HS-5 (cell line): ENCODE data around the gene USP28.
"Not testable (repeated sequence)": the region's sequence is repeated elsewhere in the genome, so short reads cannot be mapped to it uniquely, and the experiment has no call there.

ENCODE experiments used
- DNase-seq: peaks from one replicate; pipeline ENCODE4 v3.0.0-alpha.2; 2012; ENCODE audit warnings: low read depth

Gene USP28, protein sequence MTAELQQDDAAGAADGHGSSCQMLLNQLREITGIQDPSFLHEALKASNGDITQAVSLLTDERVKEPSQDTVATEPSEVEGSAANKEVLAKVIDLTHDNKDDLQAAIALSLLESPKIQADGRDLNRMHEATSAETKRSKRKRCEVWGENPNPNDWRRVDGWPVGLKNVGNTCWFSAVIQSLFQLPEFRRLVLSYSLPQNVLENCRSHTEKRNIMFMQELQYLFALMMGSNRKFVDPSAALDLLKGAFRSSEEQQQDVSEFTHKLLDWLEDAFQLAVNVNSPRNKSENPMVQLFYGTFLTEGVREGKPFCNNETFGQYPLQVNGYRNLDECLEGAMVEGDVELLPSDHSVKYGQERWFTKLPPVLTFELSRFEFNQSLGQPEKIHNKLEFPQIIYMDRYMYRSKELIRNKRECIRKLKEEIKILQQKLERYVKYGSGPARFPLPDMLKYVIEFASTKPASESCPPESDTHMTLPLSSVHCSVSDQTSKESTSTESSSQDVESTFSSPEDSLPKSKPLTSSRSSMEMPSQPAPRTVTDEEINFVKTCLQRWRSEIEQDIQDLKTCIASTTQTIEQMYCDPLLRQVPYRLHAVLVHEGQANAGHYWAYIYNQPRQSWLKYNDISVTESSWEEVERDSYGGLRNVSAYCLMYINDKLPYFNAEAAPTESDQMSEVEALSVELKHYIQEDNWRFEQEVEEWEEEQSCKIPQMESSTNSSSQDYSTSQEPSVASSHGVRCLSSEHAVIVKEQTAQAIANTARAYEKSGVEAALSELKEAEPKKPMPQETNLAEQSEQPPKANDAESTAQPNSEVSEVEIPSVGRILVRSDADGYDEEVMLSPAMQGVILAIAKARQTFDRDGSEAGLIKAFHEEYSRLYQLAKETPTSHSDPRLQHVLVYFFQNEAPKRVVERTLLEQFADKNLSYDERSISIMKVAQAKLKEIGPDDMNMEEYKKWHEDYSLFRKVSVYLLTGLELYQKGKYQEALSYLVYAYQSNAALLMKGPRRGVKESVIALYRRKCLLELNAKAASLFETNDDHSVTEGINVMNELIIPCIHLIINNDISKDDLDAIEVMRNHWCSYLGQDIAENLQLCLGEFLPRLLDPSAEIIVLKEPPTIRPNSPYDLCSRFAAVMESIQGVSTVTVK

DNA sequence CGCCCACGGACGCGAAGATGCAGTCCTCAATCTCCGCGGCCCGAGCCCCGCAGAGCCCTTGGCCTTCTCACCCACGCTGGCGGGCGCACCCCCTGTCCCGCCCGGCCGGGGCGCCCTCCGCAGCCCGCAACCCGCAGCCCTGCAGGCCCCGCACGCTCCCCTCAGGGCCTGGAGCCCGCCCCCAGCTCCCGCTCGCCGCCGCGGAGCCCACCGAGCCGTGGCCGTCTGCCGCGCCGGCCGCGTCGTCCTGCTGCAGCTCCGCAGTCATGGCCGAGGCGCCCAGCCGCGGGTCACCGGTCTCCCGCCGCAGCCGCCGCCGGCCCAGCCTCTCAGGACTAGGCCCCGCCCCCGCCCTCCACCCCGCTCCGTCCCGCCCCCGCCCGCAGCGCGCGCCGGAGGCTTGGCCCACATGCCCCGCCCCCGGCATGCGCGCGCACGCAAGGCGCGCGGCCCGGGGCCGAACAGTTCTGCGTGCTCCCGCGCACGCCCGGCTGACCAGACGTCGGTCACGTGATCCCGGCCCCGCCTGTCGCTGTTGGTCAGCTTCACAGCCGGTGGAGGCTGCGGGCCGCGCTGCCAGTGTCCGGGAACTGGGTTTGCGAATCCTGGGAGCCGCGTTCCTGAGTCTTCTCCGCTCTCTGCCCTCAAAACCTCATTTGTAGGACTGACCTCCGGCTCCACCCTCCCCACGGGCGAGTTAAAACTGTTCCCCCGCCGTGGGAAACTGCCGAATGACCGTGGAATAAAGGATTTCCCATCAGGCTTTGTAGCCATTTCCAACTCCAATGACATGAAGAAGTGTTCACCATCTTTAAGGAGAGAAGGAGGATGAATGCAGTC, at the start of gene USP28:
TSS of gene USP28 (minus strand) at position 339 of the 840 bp plus-strand sequence. CDS start at position 268, 71 bp downstream.
- DNase-seq = peak; percentile 65

DNA sequence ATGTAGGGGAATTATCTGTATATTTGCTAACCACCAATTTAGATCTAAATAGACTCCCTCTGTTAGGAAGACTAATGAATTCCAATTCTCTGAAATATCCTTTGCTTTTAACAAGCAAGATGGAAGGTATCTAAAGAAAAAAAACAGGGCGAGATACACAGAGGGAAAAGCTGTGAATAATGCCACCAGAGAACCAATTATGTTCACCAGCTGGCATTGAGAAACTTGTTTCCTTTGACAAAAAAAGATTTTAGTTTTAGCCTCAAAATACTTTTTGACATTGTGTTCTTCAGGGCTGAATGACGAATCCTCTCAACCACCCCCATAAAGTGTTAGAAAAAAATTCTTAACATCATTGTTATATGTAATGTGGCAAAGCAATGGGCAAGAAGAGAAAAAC, 48.2 kb upstream of the USP28 start:
- no peak for DNase-seq

DNA sequence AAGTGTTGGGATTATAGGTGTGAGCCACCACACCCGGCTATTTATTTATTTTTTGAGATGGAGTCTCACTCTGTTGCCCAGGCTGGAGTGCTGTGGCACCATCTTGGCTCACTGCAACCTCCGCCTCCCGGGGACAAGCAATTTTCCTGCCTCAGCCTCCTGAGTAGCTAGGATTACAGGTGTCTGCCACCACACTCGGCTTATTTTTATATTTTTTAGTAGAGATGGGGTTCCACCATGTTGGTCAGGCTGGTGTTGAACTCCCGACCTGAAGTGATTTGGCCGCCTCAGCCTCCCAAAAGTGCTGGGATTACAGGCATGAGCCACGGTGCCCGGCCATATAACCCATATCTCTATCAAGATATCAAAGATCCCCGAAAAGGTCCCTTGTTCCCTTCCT, 36.1 kb upstream of the USP28 start:
- not testable (repeated sequence) for DNase-seq

DNA sequence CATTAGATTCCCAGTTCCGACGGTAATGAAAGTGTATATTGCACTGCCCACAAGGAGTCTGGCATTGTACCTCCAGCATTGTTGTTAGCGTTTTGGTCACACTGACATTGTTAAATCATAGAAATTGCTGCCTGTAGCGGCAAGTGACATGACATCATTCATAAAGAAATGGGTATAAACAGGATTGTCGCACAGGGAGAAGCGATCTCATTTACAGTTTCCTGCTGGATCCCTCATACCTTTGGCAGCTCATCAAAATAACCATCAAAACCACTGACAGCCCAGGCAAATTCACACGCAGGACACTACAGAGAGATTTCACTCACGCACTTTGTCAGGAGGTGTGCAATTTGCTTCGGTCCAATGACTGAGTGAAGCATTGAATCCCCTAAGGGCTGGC, 32.7 kb upstream of the USP28 start:
- no peak for DNase-seq

DNA sequence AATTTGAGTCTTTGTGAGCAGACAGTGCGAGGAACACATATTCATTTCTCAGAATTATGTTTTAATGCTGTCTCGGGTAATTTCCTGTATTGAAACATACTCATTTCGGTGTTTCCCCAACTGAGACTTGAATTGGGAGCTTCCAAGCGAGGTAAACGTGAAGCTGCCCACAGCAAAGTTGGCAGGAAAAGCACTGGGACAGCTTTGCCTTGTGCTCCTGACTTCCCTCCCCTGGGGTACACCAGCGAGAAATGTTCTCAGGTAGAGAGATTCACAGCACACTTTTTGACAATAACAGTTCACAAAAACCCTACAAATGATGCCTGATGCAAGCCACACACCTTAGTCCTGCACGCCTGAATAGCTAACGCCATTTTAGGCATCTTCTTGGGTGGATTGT, 32.3 kb upstream of the USP28 start:
- DNase-seq = no peak

DNA sequence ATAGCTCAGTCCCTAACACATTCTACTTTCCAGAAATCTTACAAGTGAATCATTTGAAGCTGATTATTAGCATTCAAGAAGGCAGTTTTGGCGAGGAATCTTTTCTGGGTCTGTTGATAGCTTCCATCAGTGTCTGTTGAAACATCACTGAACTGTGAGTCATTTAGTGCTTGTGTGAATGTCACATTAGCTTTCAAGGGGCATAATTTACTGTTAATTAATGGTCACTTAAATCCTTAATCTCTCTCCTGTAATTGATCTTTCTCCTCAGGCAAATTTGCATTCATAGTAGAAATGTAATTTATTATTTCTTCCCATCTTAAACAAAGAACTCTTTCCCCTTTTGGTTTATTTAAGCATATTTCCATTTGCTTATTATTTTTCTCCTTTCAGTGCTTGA, 31.8 kb upstream of the USP28 start:
- DNase-seq = no peak

DNA sequence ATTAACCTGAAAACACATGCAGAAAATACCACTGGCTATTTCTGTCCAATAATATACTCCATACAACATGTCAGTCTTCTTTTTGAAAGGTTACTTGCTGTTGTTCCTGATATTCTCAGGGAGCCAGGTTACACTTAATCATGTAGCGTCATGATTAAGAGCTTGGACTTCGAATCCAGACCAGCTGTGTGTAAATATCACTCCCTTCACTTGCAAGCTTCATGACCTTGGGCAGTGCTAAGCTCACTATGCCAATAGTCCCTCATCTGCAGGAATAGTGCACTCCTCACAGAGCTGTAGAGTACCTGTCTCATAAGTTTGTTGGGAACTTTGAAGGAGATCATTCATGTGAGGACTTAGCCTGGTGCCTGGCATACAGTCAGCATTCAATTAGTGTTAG, 31.1 kb upstream of the USP28 start:
- no peak for DNase-seq

DNA sequence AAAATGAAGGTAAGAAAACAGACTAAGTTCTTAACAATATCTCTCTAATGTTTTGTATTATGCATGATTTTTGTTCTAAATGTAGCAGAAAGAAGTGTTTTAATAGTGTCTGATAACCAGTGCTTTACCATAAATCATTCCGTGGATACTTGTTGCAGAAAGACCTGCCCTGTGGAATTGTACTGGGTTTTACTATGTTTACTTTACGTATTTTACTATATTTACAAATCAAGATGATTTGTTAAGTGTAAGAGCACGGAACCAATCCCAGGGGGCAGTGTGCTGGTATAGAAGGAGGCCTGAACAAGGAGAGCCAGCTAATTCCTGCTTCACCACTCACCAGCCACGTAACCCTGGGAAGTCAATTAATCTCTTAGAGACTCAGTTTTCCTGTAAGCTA, 30.7 kb upstream of the USP28 start:
- no peak for DNase-seq

DNA sequence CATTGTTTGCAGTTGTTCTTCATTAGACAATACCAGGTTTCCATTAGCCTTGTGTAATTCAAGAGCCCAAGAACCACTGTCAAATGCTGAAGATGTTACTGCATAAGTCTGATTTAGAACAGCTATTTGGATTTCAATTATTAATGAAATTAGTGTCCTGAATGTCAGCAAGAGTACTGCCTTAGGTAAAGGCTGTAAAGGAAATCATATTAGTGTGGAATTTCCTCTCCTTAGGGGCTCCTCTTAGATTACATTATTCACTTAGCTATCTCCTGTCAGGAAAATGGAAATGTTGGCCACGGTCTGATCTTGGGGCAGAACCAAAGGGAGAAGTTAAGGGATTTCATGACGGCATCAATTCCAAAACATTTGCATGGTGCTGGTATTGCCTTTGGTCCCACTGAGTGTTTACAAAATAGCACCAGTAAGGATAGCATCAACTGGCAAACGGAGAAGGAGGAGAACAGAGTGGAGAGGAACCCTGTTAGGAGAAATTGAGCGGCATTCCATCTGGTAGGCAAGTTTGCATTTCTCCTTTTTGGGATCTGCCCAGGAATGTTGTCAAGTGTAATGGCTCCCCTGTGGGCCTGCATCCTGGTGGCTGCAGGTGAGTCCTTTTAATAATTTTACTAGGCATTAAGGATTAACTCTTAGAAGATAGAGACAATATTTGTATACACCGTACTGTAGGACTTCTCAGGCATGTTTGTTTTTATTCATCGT, 29.2 kb upstream of the USP28 start, which contains the start of gene HTR3B:
TSS of gene HTR3B (plus strand) at position 418 of the 723 bp plus-strand sequence. CDS start at position 556, 138 bp downstream.
- DNase-seq = no peak

DNA sequence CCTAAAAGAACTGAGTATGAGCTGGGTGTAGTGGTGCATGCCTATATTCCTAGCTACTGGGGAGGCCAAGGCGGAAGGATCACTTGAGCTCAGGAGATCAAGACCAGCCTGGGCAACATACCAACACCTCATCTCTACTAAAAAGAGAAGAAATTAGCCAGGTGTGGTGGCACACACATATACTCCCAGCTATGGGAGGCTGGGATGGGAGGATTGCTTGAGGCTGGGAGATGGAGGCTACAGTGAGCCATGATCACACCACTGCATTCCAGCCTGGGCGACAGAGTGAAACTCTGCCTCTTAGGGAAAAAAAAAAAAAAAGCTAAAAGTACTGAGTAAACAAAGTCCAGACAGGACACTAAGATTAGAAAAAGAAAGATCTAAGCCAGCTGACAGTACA, 25.8 kb upstream of the USP28 start:
- no peak for DNase-seq

DNA sequence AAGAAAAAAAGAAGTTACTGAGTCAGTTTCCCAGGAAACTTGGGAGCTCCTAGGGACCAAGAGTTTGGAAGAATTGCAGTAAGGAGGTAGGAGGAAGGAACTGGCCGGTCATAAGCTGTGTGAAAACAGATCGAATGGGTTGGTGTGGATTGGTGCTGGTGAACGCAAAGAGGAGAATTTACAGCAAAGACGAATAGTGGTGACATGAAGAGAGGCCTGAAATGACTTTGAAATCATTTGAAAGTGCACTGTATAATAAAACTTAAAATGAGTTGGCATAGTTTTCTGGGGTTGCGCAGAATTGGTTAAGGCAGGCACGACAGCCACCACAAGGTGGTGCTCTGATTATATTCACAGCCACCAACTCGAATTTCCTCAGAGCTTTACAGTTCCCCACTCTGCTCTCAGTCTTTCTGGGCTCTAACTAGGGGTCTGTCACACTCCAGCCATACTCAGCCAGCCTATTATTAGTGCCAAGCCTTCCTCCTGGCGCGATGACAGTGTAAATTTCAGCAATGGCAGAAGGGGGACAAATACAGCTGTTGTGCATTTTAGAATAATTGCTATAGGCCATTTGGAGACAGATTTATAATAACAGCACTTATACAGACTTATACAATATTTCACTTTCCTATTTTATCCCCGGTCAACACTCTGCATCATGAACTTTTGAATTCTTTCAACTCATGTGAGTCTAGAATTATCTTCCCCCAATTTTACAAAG, 20.9 kb upstream of the USP28 start:
- no peak for DNase-seq

DNA sequence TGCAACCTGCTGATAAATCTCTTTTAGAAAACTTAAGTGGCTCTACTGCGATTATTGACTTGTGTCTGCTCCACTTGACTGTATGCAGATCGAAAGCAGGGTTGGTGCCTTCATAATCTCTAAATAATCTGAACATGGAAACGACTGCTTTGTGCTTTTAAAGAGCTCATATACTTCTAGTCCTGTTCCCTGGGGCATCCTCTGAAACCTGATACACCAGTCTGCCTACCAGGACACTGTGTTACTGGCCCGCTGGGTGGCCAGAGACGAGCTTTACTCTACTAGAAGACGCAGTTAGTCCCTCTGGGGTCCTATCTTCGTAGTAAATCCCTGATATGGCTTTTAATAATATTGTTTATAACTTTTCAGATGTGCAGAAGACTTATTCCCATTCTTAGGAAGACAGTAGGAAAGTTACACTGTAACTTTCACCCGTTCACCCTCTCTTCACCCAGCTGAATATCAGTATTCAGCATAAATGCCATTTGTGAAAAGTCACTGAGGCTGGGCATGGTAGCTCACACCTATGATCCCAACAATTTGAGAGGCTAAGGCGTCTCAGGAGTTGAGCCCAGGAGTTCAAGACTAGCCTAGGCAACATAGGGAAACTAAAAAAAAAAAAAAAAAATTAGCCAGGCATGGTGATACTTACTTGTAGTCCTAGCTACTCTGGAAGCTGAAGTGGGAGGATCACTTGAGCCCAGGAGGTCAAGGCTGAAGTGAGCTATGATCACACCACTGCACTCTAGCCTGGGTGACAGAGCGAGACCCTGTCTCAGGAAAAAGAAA, 20.2 kb upstream of the USP28 start:
- no peak for DNase-seq

DNA sequence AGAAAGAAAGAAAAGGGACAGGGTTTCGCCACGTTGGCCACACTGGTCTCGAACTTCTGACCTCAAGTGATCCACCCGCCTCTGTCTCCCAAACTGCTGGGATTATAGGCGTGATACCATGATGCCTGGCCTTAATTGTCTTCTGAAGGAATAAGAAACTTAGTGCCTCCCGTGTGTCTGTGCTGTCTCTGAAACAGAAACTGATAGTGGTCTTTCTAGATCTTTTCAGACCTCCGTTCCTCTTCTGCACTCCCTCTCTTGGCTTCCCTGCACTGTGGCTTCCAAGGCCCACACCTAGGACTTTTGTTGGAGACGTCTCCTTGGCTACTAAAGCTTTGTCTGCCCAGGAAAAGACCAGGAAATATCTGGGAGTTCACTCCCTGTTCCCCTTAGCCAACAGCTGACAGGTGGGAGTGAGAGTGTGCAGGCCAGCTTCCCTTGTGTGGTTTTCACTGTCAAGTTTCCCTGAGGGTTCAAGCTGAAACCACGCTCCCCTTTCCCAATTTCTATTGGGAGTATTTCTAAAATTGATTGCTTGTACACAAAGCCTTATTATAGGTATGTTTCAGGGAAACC, 19.1 kb upstream of the USP28 start:
- no peak for DNase-seq

DNA sequence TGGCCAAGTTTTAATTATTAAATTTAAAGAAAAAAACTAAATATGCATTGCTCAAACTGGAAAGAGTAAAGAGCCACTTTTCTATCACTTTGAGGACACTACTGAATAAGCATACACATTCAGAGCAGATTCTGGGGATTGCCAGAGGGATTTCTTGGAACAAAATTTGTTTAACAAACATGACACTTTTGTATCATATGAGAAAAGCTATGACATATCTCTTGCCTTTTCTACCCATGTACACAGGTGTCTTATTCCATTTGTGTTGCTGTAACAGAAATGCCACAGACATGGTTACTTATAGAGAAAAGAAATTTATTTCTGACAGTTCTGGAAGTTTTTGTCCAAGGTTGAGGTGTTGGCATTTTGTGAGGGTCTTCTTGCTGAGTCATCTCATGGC, 13.5 kb upstream of the USP28 start:
- DNase-seq = no peak

DNA sequence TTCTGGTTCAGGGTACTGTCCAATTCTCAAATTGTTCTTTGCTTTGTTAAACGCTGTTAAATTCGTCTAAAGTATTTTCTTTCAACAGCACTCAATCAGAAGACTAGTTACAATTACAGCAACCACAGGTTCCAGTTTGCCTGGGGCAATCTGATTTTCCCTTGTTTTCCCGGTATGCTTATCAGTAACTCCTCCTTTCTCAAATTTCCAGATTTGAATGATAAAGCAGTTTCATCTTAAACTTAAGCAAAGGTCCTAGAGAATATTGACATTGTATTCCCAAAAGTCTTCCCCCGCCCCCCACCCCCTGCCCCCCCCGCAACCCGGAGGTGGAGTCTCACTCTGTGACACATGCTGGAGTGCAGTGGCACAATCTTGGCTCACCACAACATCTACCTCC, 10.5 kb upstream of the USP28 start:
- no peak for DNase-seq

DNA sequence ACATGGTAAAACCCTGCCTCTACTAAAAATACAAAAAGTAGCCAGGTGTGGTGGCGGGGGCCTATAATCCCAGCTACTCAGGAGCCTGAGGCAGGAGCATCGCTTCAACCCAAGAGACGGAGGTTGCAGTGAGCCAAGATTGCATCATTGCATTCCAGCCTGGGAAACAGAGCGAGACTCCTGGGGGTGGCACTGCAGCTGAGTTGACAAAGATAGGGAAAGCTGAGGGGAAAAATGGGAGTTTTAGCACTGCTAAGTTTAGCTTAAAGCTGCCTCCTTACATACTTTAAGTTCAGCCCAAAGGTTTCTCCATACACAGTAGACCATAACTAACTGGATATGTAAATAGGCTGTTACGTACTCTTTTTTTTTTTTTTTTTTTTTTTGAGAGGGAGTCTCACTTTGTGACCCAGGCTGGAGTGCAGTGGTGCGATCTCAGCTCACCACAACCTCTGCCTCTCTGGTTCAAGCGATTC, 9.0 kb upstream of the USP28 start:
- DNase-seq = no peak

DNA sequence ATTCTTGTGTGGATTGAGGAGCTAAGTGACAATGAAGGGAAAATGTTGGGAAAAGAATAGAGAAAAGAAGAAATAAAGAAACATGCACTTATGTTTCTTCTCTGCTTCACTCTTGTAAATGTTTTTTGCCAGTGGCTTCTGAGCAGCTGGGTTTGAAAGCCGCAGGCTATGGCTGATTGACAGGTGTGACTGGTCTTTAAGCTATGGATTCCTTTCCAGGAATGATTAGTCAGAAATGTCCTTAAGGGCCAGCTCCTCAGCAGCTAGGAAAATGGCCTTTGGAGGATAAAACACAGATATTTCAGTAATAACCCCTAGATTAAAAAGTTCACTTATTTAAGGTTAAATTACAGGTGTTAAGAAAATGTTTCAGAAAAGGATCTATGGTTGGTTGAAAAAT, 6.5 kb upstream of the USP28 start:
- DNase-seq = no peak

DNA sequence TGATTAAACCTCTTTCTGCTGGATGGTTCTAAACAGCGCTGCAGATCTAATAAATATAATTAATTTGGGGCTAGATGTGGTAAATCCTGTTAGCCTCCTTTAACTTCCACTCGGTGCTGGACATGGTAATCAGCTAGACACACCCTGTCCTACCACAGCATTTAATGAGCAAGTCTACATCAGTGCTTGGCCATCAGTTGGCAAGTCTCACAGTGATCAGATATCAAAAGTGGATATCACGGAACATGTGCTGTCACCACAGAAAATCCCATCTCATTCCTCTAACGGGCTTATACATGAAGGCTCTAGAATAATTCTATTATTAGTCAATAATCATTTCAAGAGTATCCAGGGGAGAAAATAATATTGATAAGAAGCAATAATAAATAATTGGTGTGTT, 5.6 kb upstream of the USP28 start:
- no peak for DNase-seq

DNA sequence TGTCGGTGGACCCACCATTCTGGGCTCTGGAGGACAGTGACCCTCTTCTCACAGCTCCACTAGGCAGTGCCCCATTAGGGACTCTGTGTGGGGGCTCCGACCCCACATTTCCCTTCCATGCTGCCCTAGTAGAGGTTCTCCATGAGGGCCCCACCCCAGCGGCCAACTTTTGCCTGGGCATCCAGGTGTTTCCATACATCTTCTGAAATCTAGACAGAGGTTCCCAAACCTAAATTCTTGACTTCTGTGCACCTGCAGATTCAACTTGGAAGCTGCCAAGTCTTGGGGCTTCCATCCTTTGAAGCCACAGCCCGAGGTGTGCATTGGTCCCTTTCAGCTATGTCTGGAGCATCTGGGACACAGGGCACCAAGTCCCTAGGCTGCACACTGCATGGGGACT, 4.1 kb upstream of the USP28 start:
- not testable (repeated sequence) for DNase-seq
